Measurements from ENCODE around the gene NDUFS8.
A peak's percentile ranks its signal among the peaks of the same experiment; 100 is the strongest.

The NDUFS8 gene

DNA sequence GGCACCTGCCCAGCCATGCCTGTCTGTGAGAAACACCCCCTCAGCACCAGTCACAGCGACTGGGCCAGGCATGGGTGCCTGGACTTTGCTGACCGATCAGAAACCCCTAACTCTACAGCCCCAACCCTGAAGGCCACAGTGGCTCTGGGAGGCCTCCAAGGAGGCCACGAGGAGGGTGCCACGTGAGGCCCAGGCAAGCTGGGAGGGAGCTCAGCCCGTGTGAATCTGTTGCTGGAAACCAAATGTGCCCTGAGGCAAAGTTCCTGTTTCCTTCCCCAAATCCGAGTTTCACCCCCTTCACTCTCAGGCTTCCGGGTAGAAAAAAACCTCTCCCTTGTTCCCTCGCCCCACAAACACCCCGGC lies 27.9 kb upstream of the NDUFS8 start:
- TF ChIP-seq, protein P1, sequence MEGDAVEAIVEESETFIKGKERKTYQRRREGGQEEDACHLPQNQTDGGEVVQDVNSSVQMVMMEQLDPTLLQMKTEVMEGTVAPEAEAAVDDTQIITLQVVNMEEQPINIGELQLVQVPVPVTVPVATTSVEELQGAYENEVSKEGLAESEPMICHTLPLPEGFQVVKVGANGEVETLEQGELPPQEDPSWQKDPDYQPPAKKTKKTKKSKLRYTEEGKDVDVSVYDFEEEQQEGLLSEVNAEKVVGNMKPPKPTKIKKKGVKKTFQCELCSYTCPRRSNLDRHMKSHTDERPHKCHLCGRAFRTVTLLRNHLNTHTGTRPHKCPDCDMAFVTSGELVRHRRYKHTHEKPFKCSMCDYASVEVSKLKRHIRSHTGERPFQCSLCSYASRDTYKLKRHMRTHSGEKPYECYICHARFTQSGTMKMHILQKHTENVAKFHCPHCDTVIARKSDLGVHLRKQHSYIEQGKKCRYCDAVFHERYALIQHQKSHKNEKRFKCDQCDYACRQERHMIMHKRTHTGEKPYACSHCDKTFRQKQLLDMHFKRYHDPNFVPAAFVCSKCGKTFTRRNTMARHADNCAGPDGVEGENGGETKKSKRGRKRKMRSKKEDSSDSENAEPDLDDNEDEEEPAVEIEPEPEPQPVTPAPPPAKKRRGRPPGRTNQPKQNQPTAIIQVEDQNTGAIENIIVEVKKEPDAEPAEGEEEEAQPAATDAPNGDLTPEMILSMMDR (IDR thresholded peaks at IDR 0.05; ENCODE audit: borderline replicate concordance, insufficient read depth, low read depth, low read length) = no peak
- peak overlapping the region; percentile 80 for H3K4me3 ChIP-seq (ENCODE audit: low read depth, low read length)

DNA sequence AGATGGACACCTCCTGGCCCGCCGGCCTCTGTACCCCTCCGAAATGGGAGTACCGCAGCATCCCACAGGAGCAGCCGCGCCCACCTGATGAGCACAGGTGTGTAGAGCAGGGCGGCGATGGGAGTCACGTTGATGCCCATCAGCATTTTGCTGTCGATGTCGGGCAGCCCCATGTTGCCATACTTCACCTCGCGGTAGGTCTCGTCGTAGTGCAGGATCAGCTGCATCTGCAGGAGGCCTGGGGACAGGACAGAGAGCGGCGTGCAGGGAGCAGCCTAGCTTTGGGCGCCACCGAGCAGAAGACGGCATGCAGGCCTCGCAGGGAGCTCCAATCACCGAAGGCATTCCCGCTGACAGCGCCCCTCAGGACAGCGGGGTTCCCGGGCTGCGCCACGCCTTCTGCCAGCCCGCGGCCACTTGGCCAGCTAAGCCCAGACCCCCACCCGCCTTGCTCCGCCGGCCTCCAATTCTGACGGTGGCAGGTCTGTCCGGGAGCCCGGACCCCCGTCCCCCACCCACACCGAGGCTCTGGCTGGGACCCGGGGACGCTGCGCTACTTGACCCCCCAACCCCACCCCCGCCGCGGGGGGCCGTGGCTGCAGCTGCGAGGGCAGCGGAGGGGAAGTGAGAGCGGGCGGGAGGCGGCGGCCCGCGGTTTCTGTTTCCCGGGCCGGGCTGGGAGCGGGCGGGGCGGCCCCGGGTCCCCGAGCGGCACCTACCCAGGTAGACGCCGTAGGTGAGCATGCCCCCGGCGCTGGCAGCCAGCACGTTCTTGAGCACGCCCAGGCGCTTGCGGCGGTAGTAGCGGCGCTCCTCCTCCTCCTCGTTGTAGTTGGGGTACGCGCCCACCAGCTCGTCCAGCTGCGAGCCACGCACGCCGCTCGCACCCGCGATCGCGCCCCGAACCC lies 27.3 kb upstream of the NDUFS8 start:
- TF ChIP-seq, protein P1 (IDR thresholded peaks at IDR 0.05; ENCODE audit: borderline replicate concordance, insufficient read depth, low read depth, low read length) = no peak
- peak overlapping the region; percentile 80 for H3K4me3 ChIP-seq (ENCODE audit: low read depth, low read length)

DNA sequence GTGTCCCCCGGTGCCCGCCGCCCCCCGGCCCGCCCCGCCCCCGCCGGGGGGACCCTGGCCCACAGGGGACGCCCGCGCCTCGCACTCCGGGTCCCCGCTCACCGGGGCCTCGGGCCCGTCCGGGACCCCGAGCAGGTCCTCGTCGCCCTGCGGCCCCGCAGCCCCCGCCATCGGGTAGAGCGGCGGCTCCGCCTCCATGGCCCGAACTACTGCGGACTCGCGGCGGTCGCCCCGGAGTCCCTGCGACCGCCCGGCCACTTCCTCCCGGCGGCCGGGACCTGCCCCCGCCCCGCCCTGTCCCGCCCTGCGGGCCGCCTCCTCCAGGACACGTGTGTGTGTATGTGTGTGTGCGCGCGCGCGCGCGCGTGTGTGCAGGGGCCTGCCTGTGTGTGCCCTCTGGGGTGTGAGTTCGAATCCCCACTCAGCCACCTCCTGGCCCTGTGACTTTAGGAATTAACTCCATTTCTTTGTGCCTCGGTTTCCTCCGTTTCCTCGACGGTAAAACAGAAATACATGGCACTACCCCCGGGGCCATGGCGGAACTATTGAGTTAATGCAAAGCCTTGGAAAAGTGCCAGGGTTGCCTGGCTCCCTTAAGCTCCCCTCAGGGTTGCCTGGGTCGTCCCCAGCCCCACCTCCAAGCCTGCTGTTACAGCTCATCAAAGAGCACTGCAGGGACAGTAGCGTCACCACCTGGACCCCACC lies 26.5 kb upstream of the NDUFS8 start, which contains the start of gene UNC93B1:
TSS of gene UNC93B1 (minus strand) at position 252 of the 705 bp plus-strand sequence. CDS start at position 198, 54 bp downstream.
- TF ChIP-seq, protein P1 (IDR thresholded peaks at IDR 0.05; ENCODE audit: borderline replicate concordance, insufficient read depth, low read depth, low read length) = no peak
- peak within 1 kb of the TSS; percentile 80 for H3K4me3 ChIP-seq (ENCODE audit: low read depth, low read length)

DNA sequence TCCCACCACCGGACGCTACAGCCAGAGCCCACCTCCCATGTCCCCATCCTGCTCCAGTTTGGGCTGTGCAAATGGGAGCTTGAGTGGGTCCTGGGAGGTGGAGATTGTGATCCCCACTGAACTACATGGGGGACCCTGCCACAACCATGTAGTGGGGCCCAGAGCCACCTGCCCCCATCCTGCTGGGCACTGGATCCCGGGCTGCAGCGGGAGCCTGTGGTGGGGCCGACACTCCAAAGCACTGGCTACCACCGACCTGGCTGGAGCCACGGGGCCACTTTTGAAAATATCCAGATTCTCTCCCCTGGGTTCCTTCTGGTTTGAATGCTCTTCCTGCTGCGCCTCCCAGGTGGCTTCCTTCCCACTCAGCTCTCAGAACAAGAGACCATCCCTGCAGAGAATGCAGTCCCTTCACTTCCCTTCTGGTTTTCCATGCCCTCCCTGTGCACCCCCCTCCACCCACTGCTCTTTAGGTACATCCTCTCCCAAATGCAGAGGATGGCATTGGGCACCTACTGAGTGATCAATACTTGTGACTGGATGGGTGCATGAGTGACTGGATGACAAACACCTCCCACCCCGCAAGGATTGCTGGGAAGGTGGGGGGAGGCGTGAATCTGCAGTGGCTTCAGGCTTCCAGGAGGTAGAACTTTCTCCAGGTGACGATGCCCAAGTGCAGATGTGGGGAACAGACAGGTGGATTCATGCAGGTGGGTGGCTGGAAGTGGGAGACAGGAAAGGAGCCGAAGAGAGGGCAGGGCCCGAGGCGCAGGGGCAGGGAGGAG lies 25.7 kb upstream of the NDUFS8 start:
- TF ChIP-seq, protein P1 (IDR thresholded peaks at IDR 0.05; ENCODE audit: borderline replicate concordance, insufficient read depth, low read depth, low read length) = no peak

DNA sequence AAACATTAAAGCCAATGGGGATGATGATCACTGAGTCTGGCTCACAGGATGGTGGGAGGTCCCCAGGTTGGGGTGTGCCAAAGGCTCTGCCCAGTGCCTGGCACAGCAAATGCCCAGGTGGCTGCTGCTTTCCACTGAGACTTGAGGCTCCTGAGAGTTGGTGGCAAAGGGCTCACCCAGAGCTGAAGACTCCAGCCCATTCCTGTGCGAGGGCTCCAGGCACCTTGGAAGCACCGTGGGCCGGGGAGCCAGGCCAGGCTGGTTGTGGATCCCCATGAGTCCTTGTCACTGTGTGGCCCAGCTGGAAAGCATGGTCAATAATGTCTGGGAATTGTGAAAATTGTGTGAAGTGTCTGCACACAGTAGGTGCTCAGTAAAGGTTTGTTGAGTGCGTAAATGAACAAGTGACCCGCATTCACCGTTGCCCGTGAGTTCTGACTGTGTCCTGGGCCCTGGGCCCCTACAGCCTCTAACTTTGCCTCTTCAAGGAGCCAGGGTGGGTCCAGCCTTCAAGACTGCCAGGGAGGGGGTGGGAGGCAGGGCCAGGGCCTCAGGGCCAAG lies 23.8 kb upstream of the NDUFS8 start:
- TF ChIP-seq, protein P1 (IDR thresholded peaks at IDR 0.05; ENCODE audit: borderline replicate concordance, insufficient read depth, low read depth, low read length) = no peak
- no peak overlapping the region for H3K4me3 ChIP-seq (ENCODE audit: low read depth, low read length)

More for the DNA sequence above, 25.7 kb upstream of the NDUFS8 start:
- peak overlapping the region; percentile 80 for H3K4me3 ChIP-seq (ENCODE audit: low read depth, low read length)

DNA sequence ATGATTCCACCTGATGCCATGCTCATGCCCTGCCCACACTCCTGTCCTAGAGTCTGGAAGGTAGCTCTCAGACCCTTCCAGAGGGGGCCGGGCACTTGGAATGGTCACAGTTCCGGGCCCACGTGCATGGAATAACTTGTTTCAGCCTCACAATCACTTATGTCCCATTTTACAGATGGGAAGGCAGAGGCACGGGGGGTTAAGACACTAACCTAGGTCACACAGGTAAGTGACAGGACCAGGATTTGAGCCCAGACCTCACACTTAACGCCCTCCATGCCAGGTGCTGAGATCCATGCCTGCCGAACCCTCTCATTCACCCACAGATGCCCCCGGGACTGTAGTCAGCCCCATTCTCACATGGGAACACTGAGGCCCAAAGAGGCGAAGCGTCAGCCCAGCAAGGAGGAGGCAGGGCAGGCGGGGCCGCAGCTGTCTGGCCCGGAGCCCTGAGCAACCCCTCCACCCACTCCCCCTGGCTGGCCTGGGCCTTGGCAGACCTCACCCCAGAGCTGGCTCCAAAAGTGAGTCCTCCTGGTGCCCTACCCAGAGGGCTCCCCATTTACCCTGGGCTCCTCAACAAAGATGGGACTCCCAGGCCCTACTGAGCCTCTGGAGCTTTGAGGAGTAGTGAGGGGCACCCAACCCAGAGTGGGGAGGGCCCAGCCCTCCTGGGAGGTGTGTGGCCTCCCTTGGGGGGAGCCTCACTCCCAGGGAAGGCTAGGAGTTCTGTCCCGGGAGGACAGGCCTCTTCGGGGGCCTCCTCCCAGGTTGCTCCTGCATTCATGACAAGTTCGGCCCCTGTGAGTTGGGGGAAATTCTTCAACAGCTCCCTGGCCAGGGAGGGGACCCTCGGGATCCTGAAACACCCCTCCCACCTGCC lies 22.7 kb upstream of the NDUFS8 start:
- H3K4me3 ChIP-seq (ENCODE audit: low read depth, low read length) = no peak overlapping the region
- TF ChIP-seq, protein P1 (IDR thresholded peaks at IDR 0.05; ENCODE audit: borderline replicate concordance, insufficient read depth, low read depth, low read length) = no peak

All from GM12875 (cell line).